Astrocyte of the cerebellum (primary cell): ENCODE data around the gene CUX1.

ENCODE experiments used
- DNase-seq: peaks from one replicate; pipeline ENCODE4 v3.0.0-alpha.2; 2011; ENCODE audit warnings: low read depth
- H3K4me3 ChIP-seq: 2 replicates; pipeline ENCODE4 v1.5.1; 2011; ENCODE audit warnings: mild to moderate bottlenecking, low read depth, low read length, moderate library complexity
- in situ Hi-C: cut with HindIII; loops from 2 replicates; pipeline ENCODE4 v1.10.0; 2017; ENCODE audit warnings: low sequenced_read_pairs
- TF ChIP-seq, protein P1 (sequence below): IDR thresholded peaks from 2 replicates; pipeline ENCODE4 v1.5.1; 2012; ENCODE audit warnings: low read length, low read depth, moderate library complexity, mild to moderate bottlenecking; ENCODE audit errors: missing control alignments

The CUX1 gene

DNA sequence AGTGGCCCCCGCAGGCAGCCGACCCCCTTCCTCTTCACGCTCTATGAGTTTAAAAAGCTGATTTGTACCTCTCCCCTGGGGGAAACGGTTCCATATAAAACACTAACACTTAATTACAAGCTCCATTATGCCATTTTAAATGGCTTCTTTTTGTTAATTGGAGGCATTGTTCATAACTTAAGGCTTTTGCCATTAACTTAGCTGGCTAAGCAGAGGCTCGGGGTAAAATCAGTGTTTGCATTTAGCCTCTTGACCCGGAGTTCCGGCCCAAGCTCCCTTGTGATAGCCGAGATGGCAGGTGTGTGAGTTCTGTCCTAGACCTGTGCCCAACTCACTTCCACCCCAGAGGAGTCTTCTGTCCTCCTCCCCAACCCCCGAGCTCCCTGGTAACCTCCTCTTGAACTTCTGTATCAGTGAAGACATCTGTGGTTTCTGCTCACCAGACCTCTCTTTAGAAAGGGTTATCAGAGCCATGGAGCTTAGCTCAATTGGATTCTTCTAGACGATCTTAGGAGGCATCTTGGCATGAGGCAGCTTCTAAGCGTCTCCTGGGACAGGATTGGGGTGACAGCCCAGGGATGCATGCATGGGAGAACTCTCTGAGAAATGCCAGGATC, 435.0 kb downstream of the CUX1 start:
- in situ Hi-C loops: no loop called here
- no peak overlapping the region for H3K4me3 ChIP-seq
- TF ChIP-seq, protein P1, sequence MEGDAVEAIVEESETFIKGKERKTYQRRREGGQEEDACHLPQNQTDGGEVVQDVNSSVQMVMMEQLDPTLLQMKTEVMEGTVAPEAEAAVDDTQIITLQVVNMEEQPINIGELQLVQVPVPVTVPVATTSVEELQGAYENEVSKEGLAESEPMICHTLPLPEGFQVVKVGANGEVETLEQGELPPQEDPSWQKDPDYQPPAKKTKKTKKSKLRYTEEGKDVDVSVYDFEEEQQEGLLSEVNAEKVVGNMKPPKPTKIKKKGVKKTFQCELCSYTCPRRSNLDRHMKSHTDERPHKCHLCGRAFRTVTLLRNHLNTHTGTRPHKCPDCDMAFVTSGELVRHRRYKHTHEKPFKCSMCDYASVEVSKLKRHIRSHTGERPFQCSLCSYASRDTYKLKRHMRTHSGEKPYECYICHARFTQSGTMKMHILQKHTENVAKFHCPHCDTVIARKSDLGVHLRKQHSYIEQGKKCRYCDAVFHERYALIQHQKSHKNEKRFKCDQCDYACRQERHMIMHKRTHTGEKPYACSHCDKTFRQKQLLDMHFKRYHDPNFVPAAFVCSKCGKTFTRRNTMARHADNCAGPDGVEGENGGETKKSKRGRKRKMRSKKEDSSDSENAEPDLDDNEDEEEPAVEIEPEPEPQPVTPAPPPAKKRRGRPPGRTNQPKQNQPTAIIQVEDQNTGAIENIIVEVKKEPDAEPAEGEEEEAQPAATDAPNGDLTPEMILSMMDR: no peak
- no peak for DNase-seq

DNA sequence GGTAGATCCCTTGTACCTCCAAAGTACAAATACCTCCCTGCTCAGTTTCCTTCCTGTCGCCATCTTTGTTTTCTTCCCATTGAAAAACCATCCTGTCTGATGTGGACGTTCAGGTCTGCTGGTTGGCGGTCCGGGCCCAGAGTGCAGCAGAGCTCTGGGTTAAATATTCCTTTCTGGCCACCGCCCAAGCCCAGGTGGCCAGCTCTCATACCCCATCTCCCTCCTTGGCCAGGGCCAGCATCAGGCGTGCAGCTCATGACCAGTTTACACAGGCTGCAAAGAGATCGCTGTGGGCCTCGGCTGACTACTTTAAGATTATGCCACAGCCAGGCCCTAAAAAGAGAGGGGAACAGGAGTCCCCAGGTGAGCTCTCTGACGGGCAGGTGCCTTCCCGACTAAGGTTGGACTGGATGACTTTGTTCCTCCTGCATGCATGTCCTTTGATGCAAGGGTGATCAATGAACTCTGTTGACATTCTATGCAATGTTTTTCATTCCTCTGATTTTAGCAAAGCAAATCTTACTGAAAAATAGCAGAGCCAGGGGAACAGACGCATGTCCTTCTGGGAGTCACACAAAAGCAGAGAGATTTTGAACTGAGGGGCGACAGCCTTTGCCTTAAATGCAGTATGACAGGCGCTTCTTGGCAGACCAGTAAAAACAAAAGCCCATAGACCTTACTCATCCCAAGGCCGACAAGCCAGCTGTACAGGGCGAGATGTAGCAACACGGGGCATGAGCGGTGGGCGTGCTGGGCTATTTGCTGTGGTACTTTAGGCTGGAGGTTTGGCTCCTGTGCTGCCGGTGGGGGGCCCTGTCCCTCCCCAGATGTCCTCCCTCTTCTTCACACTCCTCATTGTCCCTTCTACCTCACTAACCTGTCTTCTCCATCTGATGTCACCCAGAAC, 435.9 kb downstream of the CUX1 start:
- no peak overlapping the region for H3K4me3 ChIP-seq
- TF ChIP-seq, protein P1: no peak
- in situ Hi-C loops: no loop called here
- no peak for DNase-seq

DNA sequence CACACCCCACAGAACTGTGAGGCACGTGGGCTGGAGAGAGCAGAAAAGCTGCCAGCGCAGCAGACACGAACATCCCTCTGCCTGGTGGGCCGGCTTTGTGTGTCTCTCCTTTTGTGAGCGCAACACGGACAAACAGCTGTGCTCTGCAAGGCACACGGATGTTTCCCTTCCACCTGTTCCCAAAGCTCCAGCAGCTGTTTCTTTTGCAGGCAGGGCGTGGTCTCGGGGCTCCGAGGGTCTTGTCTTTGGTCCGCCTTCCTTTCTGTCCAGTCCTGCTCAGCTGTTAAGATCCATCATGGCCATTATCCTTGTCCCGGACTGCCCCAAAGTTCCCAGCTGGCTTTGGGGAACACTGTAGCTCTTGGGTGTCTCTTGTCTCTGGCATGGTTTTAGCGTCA, 436.5 kb downstream of the CUX1 start:
- H3K4me3 ChIP-seq: no peak overlapping the region
- no peak for DNase-seq
- TF ChIP-seq, protein P1: no peak
- in situ Hi-C loops: no loop called here

DNA sequence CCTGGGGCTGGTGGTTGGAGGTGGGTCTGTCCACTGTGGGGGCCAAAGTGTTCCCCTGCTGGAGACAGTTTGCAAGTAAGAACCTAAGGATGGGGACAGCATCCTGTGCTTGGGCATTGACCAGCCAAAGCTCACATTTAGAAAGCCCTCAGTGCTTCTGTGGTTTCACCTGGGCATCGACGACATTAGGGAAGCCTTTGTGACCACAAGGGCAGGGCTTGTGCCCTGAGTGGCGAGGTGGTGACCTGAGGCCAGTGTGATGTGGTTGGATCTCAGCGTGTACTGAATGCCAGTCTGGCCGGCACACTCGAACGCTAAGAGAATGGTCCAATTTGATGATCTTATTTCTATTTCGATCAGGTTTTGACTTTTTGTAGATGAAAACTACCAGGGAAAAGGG, 437.1 kb downstream of the CUX1 start:
- no peak for DNase-seq
- H3K4me3 ChIP-seq: no peak overlapping the region
- in situ Hi-C loops: no loop called here
- TF ChIP-seq, protein P1: no peak

DNA sequence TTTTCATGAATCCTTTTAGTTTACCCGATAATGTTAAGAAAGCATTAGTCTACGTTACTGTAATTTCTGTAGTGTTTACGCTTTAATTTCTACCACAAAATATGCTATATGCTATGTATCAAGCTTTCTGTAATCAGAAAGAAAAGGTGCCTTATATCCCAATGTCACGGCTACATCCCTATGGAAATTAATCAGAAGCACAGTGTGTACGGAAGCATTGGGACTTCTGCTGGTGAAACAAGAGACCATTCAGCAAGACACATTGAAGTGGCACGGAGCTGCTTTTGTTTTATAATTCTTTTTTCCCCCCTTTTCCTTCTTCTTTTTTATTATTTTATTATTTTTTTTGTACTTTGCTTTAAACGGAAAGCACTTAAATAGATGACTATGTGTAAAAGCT, 438.1 kb downstream of the CUX1 start:
- H3K4me3 ChIP-seq: no peak overlapping the region
- no peak for DNase-seq
- in situ Hi-C loops: no loop called here
- TF ChIP-seq, protein P1: no peak

DNA sequence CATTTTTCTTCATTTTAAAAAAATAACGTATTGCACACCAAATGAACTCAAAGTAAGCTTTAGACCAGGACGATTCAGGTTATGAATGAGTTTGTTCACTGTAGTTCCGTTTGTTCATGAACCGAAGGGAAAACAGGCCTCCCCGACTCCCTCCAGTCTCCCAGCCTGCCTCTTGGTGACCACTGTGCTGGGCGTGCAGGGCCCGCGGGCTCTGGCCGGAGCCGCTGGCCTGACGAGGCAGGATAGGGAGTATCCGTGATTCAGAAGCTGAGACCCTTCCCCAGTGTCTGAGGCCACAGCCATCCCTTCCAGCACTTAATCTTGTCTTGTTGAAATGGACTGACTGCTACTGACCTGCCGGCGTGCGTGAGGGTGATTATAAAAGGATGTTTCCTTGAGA, 438.5 kb downstream of the CUX1 start:
- TF ChIP-seq, protein P1: no peak
- in situ Hi-C loops: no loop called here
- H3K4me3 ChIP-seq: no peak overlapping the region
- DNase-seq: no peak
